HCEC 1CT (cell line): ENCODE results near the gene RBMS1.
"Not testable (repeated sequence)": the region's sequence is repeated elsewhere in the genome, so short reads cannot be mapped to it uniquely, and the experiment has no call there.

Experiments used
- DNase-seq: peaks from one replicate; pipeline ENCODE4 v3.0.0-alpha.2; 2017

The RBMS1 gene

DNA sequence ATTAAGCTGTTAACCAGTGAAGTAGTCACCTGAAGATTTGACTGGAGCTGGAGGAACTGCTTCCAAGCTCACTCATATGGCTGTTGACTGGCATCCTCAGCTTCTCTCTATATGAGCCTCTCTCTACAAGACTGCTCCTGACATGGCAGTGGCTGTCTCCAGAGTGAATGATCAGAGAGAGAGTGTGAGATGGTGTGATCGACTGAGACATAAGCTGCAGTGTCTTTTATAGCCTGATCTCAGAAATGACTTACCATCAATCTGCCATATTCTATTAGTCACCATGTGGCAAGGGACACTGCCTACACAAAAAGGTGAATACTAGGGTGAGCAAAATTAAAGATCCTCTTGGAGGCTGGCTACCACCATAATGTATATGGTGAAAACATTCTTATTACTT lies 7.8 kb upstream of the RBMS1 start:
- DNase-seq = no peak

- DNase-seq = no peak
Measured at GRCh38 chr2:160499865-160500264, 6.3 kb upstream of the RBMS1 start.

GRCh38 chr2:160498137-160498536 lies 4.5 kb upstream of the RBMS1 start:
- DNase-seq = peak; percentile 31

DNA sequence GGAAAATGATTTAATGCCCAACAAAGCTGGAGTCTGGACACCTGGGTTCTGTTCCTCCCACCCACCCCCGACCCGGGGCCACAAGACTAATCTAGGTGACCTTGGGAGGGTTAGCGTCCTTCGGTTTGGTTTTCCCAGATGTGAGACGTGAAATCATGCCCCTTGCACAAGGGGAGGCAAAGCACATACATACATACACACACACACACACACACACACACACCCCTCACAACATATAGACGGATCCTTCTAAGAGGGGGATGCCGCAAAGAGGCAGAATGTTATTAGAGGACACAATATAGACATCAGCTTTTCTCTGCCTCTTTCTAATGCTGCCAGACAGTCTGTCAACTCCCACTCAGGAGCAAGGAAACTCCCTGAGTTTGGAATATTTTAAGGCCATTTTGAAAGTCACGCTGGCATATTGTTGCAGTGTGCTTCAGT lies 616 bp upstream of the RBMS1 start:
- DNase-seq = no peak

DNA sequence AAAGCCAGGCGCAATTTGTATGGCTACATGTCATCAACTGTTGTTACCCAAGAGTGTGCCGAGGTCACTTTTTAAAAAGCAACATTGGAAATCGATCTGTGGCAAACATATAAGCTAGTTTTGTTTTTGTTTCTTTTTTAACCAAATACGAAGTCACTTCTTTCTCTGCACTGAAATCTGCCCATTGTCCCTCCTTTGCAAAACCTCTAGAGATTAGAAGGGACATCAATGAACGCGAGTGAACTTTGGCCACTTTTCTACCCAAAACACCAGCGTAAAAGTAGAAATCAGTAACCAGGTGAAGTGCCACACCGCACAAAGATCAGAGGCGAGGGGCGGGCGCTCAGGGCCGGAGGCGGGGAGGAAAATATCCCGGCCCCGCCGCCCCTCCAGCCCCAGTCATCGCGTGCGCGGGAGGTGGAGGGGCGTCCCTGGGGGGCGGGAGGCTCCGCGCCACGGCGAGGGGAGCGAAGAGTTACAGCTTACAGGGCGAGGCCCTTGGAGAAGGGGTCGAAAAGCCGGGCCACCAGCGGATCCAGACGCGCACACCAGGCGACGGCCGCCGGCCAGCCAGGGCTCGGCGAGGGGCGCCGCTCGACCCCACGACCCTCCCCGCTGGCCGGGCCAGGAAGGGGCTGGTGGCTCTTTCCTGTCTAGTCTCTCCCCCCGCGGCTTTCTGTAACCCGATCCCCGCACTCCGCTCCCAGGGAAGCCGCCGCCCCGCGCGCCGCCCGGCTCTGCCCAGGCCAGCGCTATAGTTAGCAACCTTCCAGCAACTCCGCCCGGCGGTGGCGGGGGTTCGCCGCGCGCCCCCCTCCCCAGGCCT lies 993 bp downstream of the RBMS1 start:
- DNase-seq = peak; percentile 75

DNA sequence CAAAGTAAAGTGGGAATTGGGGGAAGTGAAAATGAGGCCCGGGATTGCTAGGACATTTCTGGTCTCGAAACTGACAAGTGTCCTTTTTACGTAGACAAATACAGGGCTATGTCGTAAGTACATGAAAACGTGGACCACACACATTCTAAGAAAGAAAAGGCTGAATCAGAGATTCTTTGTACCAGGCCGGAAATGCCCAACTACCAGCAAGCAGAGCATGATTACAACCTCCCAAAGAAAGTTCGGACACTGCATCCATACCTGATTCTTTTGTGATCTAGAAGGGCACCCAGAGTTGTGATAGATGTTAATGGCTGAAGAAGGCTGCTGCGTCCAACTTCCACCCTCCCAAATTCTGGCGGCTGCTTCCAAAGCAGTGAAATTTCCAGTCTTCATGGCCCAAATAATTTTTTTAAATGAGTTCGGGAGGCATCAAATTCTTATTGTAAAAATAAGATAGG lies 1.7 kb downstream of the RBMS1 start:
- peak; percentile 83 for DNase-seq

GRCh38 chr2:160490733-160491685 lies 2.6 kb downstream of the RBMS1 start:
- peak; percentile 22 for DNase-seq

- DNase-seq = peak; percentile 85
Measured at GRCh38 chr2:160489111-160489510, 4.5 kb downstream of the RBMS1 start.

DNA sequence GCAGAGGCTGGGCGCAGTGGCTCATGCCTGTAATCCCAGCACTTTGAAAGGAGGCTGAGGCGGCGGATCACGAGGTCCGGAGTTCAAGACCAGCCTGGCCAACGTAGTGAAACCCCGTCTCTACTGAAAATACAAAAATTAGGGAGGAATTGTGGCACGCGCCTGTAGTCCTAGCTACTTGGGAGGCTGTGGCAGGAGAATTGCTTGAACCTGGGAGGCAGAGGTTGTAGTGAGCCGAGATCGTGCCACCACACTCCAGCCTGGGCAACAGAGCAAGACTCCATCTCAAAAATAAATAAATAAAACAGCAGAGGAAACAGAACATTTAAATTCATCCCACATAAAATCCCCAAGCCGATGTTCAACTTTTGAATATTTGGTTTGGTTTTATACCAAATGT lies 5.3 kb downstream of the RBMS1 start:
- not testable (repeated sequence) for DNase-seq

DNA sequence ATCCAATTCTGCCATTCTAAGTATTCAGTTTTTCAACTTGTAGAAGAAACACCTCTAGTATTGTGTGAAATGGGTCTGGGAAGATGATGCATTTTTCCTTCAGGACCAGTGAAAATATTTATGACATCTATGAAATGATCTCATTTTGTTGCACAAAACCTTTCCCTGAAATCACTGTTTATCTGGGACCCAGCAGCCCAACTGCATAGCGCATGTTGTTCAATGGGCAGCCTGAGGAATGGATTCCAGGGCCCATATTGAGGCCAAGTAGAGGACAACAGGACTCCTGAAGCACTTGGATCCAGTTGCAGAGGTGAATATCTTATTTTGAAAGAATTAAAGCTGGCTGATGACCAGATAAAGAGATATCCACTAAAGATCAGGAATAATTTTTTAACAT lies 7.3 kb downstream of the RBMS1 start:
- DNase-seq = peak; percentile 18

GRCh38 chr2:160484859-160485520 lies 8.6 kb downstream of the RBMS1 start:
- DNase-seq = no peak

- DNase-seq = no peak
Measured at GRCh38 chr2:160482673-160483072, 10.9 kb downstream of the RBMS1 start.

GRCh38 chr2:160479269-160479668 lies 14.3 kb downstream of the RBMS1 start:
- no peak for DNase-seq

GRCh38 chr2:160478660-160479059 lies 14.9 kb downstream of the RBMS1 start:
- no peak for DNase-seq

DNA sequence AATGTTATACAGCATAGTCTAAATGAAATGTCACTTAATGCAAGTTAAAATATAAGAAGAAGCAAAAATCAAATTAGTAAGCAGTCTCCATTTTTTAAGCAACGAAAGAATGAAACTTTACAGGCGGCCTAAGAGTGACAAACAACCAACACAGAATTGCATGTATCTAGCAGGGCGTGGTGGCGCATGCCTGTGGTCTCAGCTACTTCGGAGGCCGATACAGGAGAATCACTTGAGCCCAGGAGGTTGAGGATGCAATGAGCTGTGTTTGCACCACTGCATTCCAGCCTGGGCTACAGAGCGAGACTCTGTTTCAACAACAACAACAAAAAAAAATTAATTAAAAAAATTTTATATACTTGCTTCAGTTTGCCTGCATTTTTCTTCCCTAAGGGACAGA lies 16.6 kb downstream of the RBMS1 start:
- no peak for DNase-seq

DNA sequence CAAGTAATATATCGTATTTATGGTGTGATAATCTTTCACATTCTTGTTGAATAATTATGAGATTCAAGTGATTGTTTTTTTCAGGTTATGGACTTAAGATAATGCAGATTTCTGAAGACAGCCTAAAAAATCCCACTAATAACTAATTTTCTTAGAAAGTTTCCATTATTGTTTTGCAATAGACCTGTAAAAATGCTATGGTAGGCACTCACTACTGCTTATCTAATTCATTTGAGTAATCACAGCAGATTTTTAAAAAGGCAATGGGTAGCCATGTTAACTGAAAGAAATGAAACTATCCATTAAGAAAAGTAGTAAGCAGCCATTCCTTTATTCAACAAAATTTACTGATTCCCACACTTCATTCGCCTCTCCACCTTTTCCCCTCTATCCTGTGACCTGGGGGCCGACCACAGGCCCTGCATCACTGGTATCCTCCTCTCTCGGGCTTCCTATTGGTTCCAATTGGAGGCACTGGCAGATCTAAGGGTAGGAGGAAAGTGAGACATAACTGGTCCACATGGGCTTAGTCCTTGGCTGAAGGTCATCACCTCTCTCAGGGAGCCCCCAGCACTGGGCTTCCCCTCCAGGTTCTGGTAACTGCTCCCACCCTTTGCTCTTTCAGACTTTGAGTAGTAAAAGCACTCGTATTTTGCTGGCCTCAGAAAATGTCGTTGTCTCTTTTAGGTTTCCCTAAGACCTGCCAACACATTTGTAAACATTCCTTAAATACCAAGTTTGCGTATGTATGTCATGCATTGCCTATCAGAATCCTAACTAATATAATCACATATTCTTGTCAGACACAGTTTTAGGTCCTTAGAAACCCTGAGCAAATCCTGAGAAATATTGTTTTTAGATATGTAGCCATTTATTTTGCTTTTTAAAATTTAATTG lies 18.5 kb downstream of the RBMS1 start:
- peak; percentile 51 for DNase-seq

- peak; percentile 49 for DNase-seq
Measured at GRCh38 chr2:160474319-160474645, 19.3 kb downstream of the RBMS1 start.

DNA sequence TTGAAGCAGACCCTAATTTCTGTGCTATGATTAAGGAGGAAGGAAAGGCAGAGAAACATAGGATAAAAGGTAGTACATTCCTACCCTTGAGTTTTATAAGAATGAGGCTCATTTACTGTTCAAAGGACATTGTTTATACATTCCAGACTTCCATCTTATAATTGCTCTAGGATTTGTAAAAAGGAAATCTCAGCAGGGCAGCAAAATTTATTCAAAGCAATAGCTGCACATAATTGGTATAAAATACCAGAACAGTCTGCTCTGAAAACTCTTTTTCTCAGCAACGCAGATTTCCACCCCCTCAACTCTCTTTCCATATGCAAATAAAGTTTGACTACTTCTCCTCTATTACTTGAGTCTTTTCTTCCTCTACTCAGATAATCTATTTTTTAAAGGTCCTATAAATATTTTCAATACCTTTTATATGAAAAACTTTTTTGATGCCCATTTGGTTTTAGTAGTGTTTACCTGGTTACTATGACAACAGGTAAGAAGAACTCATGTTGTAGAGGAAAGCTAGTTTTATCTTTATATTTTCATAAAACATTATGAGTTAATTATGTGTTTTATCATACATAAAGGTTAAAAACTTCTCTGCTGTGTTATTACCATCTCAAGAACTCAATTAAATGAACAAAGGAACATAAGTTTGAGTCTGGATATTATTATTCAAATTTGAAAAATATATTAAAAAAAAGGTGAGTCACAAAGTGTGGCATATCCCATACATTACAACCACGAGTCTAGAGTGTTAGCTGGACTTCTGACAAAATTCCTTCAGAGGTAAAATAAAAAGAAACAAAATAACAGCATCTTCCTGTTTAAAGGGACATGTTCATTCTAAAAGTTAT lies 19.9 kb downstream of the RBMS1 start:
- DNase-seq = peak; percentile 32

DNA sequence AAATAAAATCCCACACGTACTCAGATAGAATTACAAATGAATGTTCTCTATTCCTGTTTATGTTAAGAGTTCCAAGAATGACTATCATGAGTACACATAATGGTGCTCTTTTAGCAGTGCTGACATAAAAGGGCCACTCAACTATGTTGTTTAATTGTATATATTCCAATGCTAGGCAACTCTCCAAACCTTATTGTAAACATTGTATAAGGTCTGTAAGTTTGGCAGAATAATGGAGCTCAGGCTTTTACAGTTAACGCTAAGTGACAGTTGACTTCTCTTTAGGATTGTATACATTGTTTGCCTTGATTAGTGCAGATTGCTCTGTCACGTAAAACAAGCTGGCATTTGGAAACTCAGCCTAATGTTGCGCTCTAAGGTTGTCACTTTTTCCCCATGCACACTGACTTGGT lies 20.8 kb downstream of the RBMS1 start:
- peak; percentile 61 for DNase-seq

DNA sequence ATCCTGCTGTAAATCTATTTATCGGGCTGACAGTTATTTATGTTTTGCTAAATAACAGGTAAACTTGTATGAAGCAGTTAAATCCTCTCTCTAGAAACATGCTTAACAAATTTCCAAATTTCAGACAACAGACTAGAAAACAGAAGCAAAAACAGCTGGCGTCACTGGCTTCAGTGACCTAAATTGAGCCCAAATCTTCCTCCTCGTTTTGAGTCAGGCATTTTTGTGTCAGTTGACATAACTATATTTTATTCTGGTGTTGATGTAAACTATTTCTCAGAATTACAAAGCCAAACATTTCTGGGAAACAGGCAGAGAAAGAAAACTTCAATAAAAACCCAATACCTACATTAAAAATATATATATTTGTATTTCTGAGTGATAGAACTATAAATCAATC lies 21.7 kb downstream of the RBMS1 start:
- peak; percentile 23 for DNase-seq

DNA sequence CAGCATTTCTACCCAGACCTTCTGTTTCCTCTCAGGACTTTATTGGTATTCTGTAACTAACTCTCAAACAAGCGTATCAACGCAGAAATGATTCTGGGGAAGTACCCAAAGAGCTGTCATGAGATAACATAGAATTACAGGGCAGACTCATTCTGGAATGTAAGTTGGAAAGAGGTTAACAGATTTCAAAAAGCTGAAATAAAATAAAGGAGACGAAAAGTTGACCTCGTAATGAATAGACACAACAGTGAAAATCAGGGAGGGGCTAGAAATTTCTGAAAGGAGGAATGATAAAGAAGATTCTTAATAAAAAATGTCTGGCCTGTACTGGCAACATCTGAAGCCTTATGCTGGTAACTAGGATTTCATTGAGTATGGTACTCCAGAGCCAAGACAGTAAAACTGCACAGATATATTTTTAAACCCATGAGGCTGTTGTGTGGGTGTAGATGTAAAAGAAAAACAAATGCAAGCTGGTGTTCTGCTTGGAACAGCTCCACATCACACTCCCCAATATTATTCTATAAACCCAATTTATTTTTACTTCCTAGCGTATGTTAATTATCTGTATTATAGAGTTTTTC lies 23.9 kb downstream of the RBMS1 start:
- no peak for DNase-seq
